SK-N-SH treated with all-trans-retinoic acid at 6 μM for 48 hours (cell line): ENCODE measurements around the gene SMAD6.

Experiments used
- ARNTL ChIP-seq: fragments of 450-650 bp; formaldehyde crosslinking; IDR thresholded peaks from 2 replicates; pipeline ENCODE4 v1.5.0; 2020; ENCODE audit warnings: low read depth, mild to moderate bottlenecking, moderate library complexity, borderline replicate concordance
- BACH2 ChIP-seq: fragments of 250-450 bp; sonication (Bioruptor Pico); IDR thresholded peaks from 2 replicates; pipeline ENCODE4 v1.9.0; 2021; ENCODE audit warnings: mild to moderate bottlenecking, borderline replicate concordance
- ISL1 ChIP-seq: fragments of 250-450 bp; sonication (Bioruptor Pico); IDR thresholded peaks from 2 replicates; pipeline ENCODE4 v2.1.2; 2022; ENCODE audit warnings: mild to moderate bottlenecking, moderate library complexity
- RARB ChIP-seq: fragments of 250-450 bp; sonication (Bioruptor Pico); IDR thresholded peaks from 2 replicates; pipeline ENCODE4 v1.8.0; 2021; ENCODE audit warnings: mild to moderate bottlenecking, moderate library complexity
- SNAI2 ChIP-seq: fragments of 250-450 bp; sonication (Bioruptor Pico); IDR thresholded peaks from 2 replicates; pipeline ENCODE4 v1.5.0; 2020; ENCODE audit warnings: mild to moderate bottlenecking, moderate library complexity
- ZFP30 ChIP-seq: fragments of 450-650 bp; formaldehyde crosslinking; IDR thresholded peaks from 2 replicates; pipeline ENCODE4 v1.5.0; 2022; ENCODE audit warnings: mild to moderate bottlenecking, moderate library complexity
- ZNF565 ChIP-seq: fragments of 450-650 bp; formaldehyde crosslinking; conservative IDR thresholded peaks from 2 replicates; pipeline ENCODE4 v1.5.0; 2020; ENCODE audit warnings: low read depth, mild to moderate bottlenecking, moderate library complexity
- ZNF70 ChIP-seq: fragments of 450-650 bp; formaldehyde crosslinking; IDR thresholded peaks from 2 replicates; pipeline ENCODE4 v1.5.0; 2020; ENCODE audit warnings: mild to moderate bottlenecking, moderate library complexity

DNA sequence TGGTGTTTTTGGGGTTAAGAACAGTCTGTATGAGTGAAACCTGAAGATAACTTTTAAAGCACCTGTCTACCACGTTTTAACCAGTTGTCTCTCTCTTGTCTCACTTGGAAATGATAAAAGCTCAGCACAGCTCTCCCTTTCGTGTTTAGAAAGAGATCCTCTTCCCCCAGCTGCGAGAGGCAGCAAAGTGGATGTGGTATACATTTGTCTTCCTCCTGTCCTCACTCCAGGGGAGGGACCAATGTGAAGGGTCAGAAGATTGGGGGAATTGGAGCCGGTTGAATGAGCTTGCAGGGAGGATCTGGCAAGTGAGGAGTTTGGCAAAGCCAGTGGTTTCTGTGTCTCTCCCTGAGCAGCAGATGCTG, 14.6 kb downstream of the SMAD6 start:
- TF ChIP-seq ZFP30 (CRISPR knock-in tag) = no peak
- TF ChIP-seq RARB (CRISPR knock-in tag) = no peak
- TF ChIP-seq ZNF565 (CRISPR knock-in tag) = no peak
- TF ChIP-seq SNAI2 (CRISPR knock-in tag) = no peak
- TF ChIP-seq BACH2 (CRISPR knock-in tag) = no peak
- TF ChIP-seq ARNTL (CRISPR knock-in tag) = no peak
- no peak for TF ChIP-seq ZNF70
- TF ChIP-seq ISL1 (CRISPR knock-in tag) = no peak
